ENCODE data around the gene MED10.

- no peak for TF ChIP-seq CTCF (IDR thresholded peaks at IDR 0.05)
- TF ChIP-seq, protein P1, sequence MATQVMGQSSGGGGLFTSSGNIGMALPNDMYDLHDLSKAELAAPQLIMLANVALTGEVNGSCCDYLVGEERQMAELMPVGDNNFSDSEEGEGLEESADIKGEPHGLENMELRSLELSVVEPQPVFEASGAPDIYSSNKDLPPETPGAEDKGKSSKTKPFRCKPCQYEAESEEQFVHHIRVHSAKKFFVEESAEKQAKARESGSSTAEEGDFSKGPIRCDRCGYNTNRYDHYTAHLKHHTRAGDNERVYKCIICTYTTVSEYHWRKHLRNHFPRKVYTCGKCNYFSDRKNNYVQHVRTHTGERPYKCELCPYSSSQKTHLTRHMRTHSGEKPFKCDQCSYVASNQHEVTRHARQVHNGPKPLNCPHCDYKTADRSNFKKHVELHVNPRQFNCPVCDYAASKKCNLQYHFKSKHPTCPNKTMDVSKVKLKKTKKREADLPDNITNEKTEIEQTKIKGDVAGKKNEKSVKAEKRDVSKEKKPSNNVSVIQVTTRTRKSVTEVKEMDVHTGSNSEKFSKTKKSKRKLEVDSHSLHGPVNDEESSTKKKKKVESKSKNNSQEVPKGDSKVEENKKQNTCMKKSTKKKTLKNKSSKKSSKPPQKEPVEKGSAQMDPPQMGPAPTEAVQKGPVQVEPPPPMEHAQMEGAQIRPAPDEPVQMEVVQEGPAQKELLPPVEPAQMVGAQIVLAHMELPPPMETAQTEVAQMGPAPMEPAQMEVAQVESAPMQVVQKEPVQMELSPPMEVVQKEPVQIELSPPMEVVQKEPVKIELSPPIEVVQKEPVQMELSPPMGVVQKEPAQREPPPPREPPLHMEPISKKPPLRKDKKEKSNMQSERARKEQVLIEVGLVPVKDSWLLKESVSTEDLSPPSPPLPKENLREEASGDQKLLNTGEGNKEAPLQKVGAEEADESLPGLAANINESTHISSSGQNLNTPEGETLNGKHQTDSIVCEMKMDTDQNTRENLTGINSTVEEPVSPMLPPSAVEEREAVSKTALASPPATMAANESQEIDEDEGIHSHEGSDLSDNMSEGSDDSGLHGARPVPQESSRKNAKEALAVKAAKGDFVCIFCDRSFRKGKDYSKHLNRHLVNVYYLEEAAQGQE (IDR thresholded peaks at IDR 0.05; ENCODE audit: insufficient read depth in 1 of 2, low read depth in 2 of 2, low read length in 1 of 2), result no peak
These were observed 29.4 kb upstream of the MED10 start for GRCh38 chr5:6407558-6408259.
